Esophagus muscularis mucosa (tissue), 4 donors: Measurements from ENCODE around the gene NTF4.
"Not testable (repeated sequence)": the region's sequence is repeated elsewhere in the genome, so short reads cannot be mapped to it uniquely, and the experiment has no call there.

Source experiments
- CTCF ChIP-seq, 3 experiments: fragments of 200-600 bp in 2 of 3; fragments of 450-650 bp in 1 of 3; sonication (generic) in 2 of 3; IDR thresholded peaks; one replicate each; pipeline ENCODE4 v1.5.1; 2017 to 2019; ENCODE audit warnings: antibody characterized with exemption in 3 of 3, mild to moderate bottlenecking in 2 of 3, moderate library complexity in 1 of 3
- EP300 ChIP-seq: sonication (generic); formaldehyde crosslinking; IDR thresholded peaks from one replicate; pipeline ENCODE4 v1.6.1; 2017; ENCODE audit warnings: antibody characterized with exemption
- POLR2A ChIP-seq: fragments of 450-650 bp; IDR thresholded peaks from one replicate; pipeline ENCODE4 v1.6.1; 2017; ENCODE audit warnings: antibody characterized with exemption, moderate library complexity, mild to moderate bottlenecking, low read depth
- POLR2AphosphoS5 ChIP-seq, 2 donors: sonication (generic); formaldehyde crosslinking; IDR thresholded peaks; one replicate each; pipeline ENCODE4 v1.6.1; 2017; ENCODE audit warnings: antibody characterized with exemption in 2 of 2

- not testable (repeated sequence) for TF ChIP-seq CTCF (IDR thresholded peaks at IDR 0.05); POLR2AphosphoS5 (IDR thresholded peaks at IDR 0.05); POLR2A; EP300
Measured at GRCh38 chr19:49038557-49039276, 25.9 kb downstream of the NTF4 start.
